NCI-H187 (cell line): ENCODE measurements around the gene PPP2CA.
"Not testable (repeated sequence)": the region's sequence is repeated elsewhere in the genome, so short reads cannot be mapped to it uniquely, and the experiment has no call there.

Experiments used
- DNase-seq, 2 experiments: peaks; one replicate each; lab custom pipeline; 2025; lab: John Stamatoyannopoulos, UW

PPP2CA gene

GRCh38 chr5:134225780-134226440 lies at the start of gene PPP2CA:
Gene PPP2CA (minus strand): TSS chr5:134226073. CDS start chr5:134225861, 212 bp downstream.
- peak; percentile 94 to 96 for DNase-seq

GRCh38 chr5:134273642-134274395 lies 47.9 kb upstream of the PPP2CA start:
- no peak for DNase-seq

- DNase-seq = no peak
Observed at GRCh38 chr5:134271059-134271458, 45.2 kb upstream of the PPP2CA start.

GRCh38 chr5:134268919-134269318 lies 43.0 kb upstream of the PPP2CA start:
- no peak for DNase-seq

GRCh38 chr5:134268019-134268601 lies 42.2 kb upstream of the PPP2CA start:
- no peak for DNase-seq

- DNase-seq = no peak
Observed at GRCh38 chr5:134267366-134268018, 41.6 kb upstream of the PPP2CA start.

- no peak for DNase-seq
Observed at GRCh38 chr5:134263801-134264200, 37.9 kb upstream of the PPP2CA start.

- not testable (repeated sequence) for DNase-seq
Observed at GRCh38 chr5:134262629-134263028, 36.8 kb upstream of the PPP2CA start.

GRCh38 chr5:134258896-134259295 lies 33.0 kb upstream of the PPP2CA start:
- DNase-seq = no peak

- no peak for DNase-seq
Observed at GRCh38 chr5:134257176-134257575, 31.3 kb upstream of the PPP2CA start.

- no peak for DNase-seq
Observed at GRCh38 chr5:134255418-134256150, 29.7 kb upstream of the PPP2CA start.

GRCh38 chr5:134253368-134254153 lies 27.7 kb upstream of the PPP2CA start:
- DNase-seq = not testable (repeated sequence)

GRCh38 chr5:134252671-134253070 lies 26.8 kb upstream of the PPP2CA start:
- no peak for DNase-seq

GRCh38 chr5:134250949-134251348 lies 25.1 kb upstream of the PPP2CA start:
- DNase-seq = no peak

GRCh38 chr5:134249469-134250379 lies 23.9 kb upstream of the PPP2CA start:
- DNase-seq = no peak

GRCh38 chr5:134248256-134248655 lies 22.4 kb upstream of the PPP2CA start:
- DNase-seq = no peak

- DNase-seq = no peak
Observed at GRCh38 chr5:134247428-134248224, 21.8 kb upstream of the PPP2CA start.

- no peak for DNase-seq
Observed at GRCh38 chr5:134246771-134247427, 21.0 kb upstream of the PPP2CA start.

- DNase-seq = no peak
Observed at GRCh38 chr5:134245692-134246091, 19.8 kb upstream of the PPP2CA start.
